B cell (primary cell): Measurements from ENCODE around the gene SUSD4. TPM values are rescaled to one million over a fixed set of nuclear protein-coding genes. Genes with fewer than 3 reads are reported as not detected.

Experiments used
- ATAC-seq: fragments of 200-7000 bp; cut with Tn5 transposase; one replicate; pipeline ENCODE4 v1.10.0; 2021; ENCODE audit warnings: low read depth, mild to moderate bottlenecking, moderate number of reproducible peaks, moderate library complexity
- CTCF ChIA-PET: fragments of 350-600 bp; sonication (Branson Sonifier 250); formaldehyde crosslinking; loops from one replicate; lab custom pipeline; 2021; ENCODE audit warnings: antibody characterized with exemption, inconsistent platforms; lab: Charles Lee
- POLR2A ChIA-PET: fragments of 350-600 bp; sonication (Branson Sonifier 250); formaldehyde crosslinking; loops from one replicate; lab custom pipeline; 2021; ENCODE audit warnings: antibody characterized with exemption; lab: Charles Lee
- DNase-seq: peaks from one replicate; pipeline ENCODE4 v3.0.0; 2013
- H2AFZ ChIP-seq: 2 replicates; pipeline ENCODE4 v1.6.1; 2012; ENCODE audit warnings: mild to moderate bottlenecking, low read depth, low read length; ENCODE audit not compliant: insufficient read depth, poor library complexity, severe bottlenecking
- H3K27ac ChIP-seq, 2 donors: 1 replicate in 1 of 2; 2 replicates in 1 of 2; pipeline ENCODE4 v1.5.1; 2012 to 2013; ENCODE audit warnings: low read length in 2 of 2, mild to moderate bottlenecking in 2 of 2, moderate library complexity in 1 of 2
- H3K27me3 ChIP-seq, 4 experiments: fragments of 200-600 bp in 1 of 4; sonication (generic) in 1 of 4; replicated peaks in 1 of 4; 1 replicate in 2 of 4; 2 replicates in 2 of 4; pipeline versions ENCODE4 v1.6.1 to v1.7.0; 2013 to 2016; ENCODE audit warnings: low read length in 3 of 4, mild to moderate bottlenecking in 2 of 4, mixed read lengths in 1 of 4, moderate library complexity in 1 of 4; ENCODE audit not compliant: insufficient read depth in 4 of 4, control insufficient read depth in 3 of 4; ENCODE audit errors: control extremely low read depth in 1 of 4
- H3K36me3 ChIP-seq, 2 experiments: replicated peaks in 1 of 2; 1 replicate in 1 of 2; 2 replicates in 1 of 2; pipeline versions ENCODE4 v1.6.1 to v1.7.1; 2013; ENCODE audit warnings: low read length in 1 of 2; ENCODE audit not compliant: insufficient read depth in 2 of 2, control insufficient read depth in 1 of 2; ENCODE audit errors: control extremely low read depth in 1 of 2, extremely low read depth in 1 of 2
- H3K4me1 ChIP-seq, 2 donors: fragments of 200-600 bp in 1 of 2; sonication (generic) in 1 of 2; 1 replicate in 1 of 2; 2 replicates in 1 of 2; pipeline versions ENCODE4 v1.5.1 to v1.6.1; 2013 to 2017; ENCODE audit warnings: low read length in 2 of 2; ENCODE audit not compliant: control insufficient read depth in 2 of 2, insufficient read depth in 2 of 2
- H3K4me2 ChIP-seq: replicated peaks from 2 replicates; pipeline ENCODE3; 2012; ENCODE audit warnings: mild to moderate bottlenecking, low read depth, low read length; ENCODE audit not compliant: poor library complexity, severe bottlenecking
- H3K4me3 ChIP-seq, 5 experiments: fragments of 200-600 bp in 1 of 5; sonication (generic) in 1 of 5; 1 replicate in 3 of 5; 2 replicates in 2 of 5; pipeline versions ENCODE4 v1.5.1 to v1.7.0; 2011 to 2016; ENCODE audit warnings: low read length in 4 of 5, mild to moderate bottlenecking in 4 of 5, low read depth in 2 of 5, control low read depth in 1 of 5, moderate library complexity in 1 of 5; ENCODE audit not compliant: insufficient read depth in 1 of 5; ENCODE audit errors: control extremely low read depth in 1 of 5, extremely low read depth in 1 of 5
- H3K79me2 ChIP-seq: fragments of 200-600 bp; sonication (generic); one replicate; pipeline ENCODE4 v1.6.0; 2016; ENCODE audit warnings: low read length; ENCODE audit not compliant: control insufficient read depth, insufficient read depth
- H3K9ac ChIP-seq: fragments of 200-600 bp; sonication (generic); 2 replicates; pipeline ENCODE4 v1.6.1; 2017; ENCODE audit warnings: mild to moderate bottlenecking, low read length, moderate library complexity
- H3K9me3 ChIP-seq, 3 donors: one replicate each; pipeline versions ENCODE4 v1.6.1 to v1.7.1; 2013; ENCODE audit warnings: low read length in 2 of 3; ENCODE audit not compliant: control insufficient read depth in 2 of 3, insufficient read depth in 1 of 3; ENCODE audit errors: control extremely low read depth in 1 of 3
- H4K20me1 ChIP-seq: 2 replicates; pipeline ENCODE4 v1.6.0; 2012; ENCODE audit warnings: mild to moderate bottlenecking, low read length; ENCODE audit not compliant: insufficient read depth, control insufficient read depth, poor library complexity, severe bottlenecking
- H3K27ac Mint-ChIP-seq: one replicate; pipeline ENCODE4 v1.8.0; 2021; ENCODE audit warnings: mixed read lengths
- H3K27me3 Mint-ChIP-seq: one replicate; pipeline ENCODE4 v1.8.0; 2021; ENCODE audit warnings: mixed read lengths
- H3K4me1 Mint-ChIP-seq: one replicate; pipeline ENCODE4 v1.8.0; 2021; ENCODE audit warnings: mixed read lengths
- H3K4me3 Mint-ChIP-seq: one replicate; pipeline ENCODE4 v1.8.0; 2021; ENCODE audit warnings: mixed read lengths
- H3K9me3 Mint-ChIP-seq: one replicate; pipeline ENCODE4 v1.8.0; 2022; ENCODE audit warnings: mixed read lengths; ENCODE audit not compliant: insufficient read depth
- EZH2 ChIP-seq: IDR thresholded peaks from 2 replicates; pipeline ENCODE4 v1.6.1; 2012; ENCODE audit warnings: borderline replicate concordance, low read depth, mild to moderate bottlenecking, moderate library complexity, low read length; ENCODE audit not compliant: insufficient read depth, poor library complexity, severe bottlenecking
- WGBS: methylation state at CpG from one replicate; pipeline ENCODE4 v1.1.5; 2013; ENCODE audit warnings: missing lambda C conversion rate; ENCODE audit not compliant: insufficient coverage; 5-methylcytosine and 5-hydroxymethylcytosine counted together
- intact Hi-C: fragments of 100-400 bp; cut with micrococcal nuclease; formaldehyde crosslinking; loops from one replicate; pipeline ENCODE4 v1.10.0; 2022
- polyA plus RNA-seq: library from polyadenylated mRNA; depleted of rRNA; stranded (reverse); fragments of >200 nt; gene quantifications from 2 replicates; pipeline ENCODE4 v1.2.3, GENCODE V29; 2012
- total RNA-seq, 2 donors: library from RNA; stranded (reverse); fragments of 120-200 nt in 1 of 2; gene quantifications; 1 replicate in 1 of 2; 2 replicates in 1 of 2; pipeline versions ENCODE4 v1.2.3 to v1.2.4, GENCODE V29; 2013 to 2022
- TF ChIP-seq, protein P1 (sequence below): fragments of 200-600 bp; IDR thresholded peaks from one replicate; pipeline ENCODE4 v1.8.0; 2022; ENCODE audit warnings: antibody characterized with exemption, mild to moderate bottlenecking

The SUSD4 gene
- total and polyA plus RNA-seq, 2 donors (not counting 1 experiment from before 2014, with no cell fraction given): 0.13 TPM; not detected in 1

DNA sequence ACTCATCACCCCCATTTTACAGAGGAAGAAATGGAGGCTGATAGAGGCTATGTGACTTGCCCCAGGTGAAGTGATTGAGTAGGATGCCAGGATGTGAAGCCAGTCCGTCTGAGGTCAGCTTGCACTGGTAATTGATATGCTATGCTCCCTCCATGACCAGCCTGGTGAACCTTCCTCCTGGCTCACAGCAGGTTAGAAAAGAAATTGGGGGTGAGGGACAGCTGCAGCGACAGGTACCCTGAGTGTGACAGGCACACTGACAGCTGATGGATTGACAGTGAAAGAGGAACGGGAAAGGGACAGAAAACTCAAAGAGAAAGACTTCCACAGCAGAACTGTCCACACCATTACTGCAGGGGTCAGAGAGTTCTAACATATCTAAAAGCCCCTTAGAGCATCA lies 102.1 kb downstream of the SUSD4 start:
- no peak overlapping the region for H3K4me2 ChIP-seq
- WGBS: 96% methylated on average over 3 of the region's 3 CpGs
- no peaks in the 10 kb centered on the region for H3K36me3 ChIP-seq
- H3K9me3 Mint-ChIP-seq: no peaks in the 10 kb centered on the region
- no peak overlapping the region for H2AFZ ChIP-seq
- ChIA-PET CTCF (no interaction called here), POLR2A (no interaction called here)
- H3K9me3 ChIP-seq: no peaks in the 10 kb centered on the region
- no peak for DNase-seq
- intact Hi-C loops: no loop called here
- H3K27ac ChIP-seq: no peak overlapping the region
- ATAC-seq: no peak
- H3K27me3 Mint-ChIP-seq: peaks cover 28% of the 10 kb centered on the region
- no peak for TF ChIP-seq EZH2
- TF ChIP-seq, protein P1, sequence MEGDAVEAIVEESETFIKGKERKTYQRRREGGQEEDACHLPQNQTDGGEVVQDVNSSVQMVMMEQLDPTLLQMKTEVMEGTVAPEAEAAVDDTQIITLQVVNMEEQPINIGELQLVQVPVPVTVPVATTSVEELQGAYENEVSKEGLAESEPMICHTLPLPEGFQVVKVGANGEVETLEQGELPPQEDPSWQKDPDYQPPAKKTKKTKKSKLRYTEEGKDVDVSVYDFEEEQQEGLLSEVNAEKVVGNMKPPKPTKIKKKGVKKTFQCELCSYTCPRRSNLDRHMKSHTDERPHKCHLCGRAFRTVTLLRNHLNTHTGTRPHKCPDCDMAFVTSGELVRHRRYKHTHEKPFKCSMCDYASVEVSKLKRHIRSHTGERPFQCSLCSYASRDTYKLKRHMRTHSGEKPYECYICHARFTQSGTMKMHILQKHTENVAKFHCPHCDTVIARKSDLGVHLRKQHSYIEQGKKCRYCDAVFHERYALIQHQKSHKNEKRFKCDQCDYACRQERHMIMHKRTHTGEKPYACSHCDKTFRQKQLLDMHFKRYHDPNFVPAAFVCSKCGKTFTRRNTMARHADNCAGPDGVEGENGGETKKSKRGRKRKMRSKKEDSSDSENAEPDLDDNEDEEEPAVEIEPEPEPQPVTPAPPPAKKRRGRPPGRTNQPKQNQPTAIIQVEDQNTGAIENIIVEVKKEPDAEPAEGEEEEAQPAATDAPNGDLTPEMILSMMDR: no peak
- H3K4me1 Mint-ChIP-seq: no peaks in the 10 kb centered on the region
- no peaks in the 10 kb centered on the region for H3K4me1 ChIP-seq
- H3K4me3 ChIP-seq: no peak overlapping the region
- H4K20me1 ChIP-seq: no peaks in the 10 kb centered on the region
- no peak overlapping the region for H3K27ac Mint-ChIP-seq
- H3K9ac ChIP-seq: no peak overlapping the region
- H3K79me2 ChIP-seq: no peaks in the 10 kb centered on the region
- no peak overlapping the region for H3K4me3 Mint-ChIP-seq
- no peaks in the 10 kb centered on the region for H3K27me3 ChIP-seq

DNA sequence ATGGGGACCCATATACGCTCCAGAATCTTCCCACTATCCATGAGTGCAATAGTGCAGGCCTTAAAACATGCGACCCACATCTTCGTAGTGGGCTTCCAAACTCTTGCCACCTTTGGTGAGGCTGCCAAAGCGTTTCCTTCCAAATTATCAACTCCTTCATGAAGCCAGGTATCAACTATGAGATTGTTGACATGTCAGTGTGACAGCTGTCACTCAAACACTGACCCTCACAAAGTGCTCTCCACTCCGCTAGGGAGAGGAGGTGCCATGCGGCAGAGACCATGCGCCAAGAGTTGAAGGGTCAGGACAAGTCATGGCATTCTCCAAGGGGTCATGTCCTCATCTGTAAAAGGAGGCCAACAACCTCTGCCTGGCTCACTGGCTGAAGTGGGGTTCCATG lies 103.3 kb downstream of the SUSD4 start:
- ChIA-PET POLR2A (no interaction called here), CTCF (no interaction called here)

More for the DNA sequence above, 103.3 kb downstream of the SUSD4 start:
- H3K27me3 Mint-ChIP-seq: peaks cover 30% of the 10 kb centered on the region
- H3K4me1 ChIP-seq: no peaks in the 10 kb centered on the region
- H3K36me3 ChIP-seq: no peaks in the 10 kb centered on the region
- no peak for TF ChIP-seq EZH2
- TF ChIP-seq, protein P1: no peak
- H3K4me2 ChIP-seq: no peak overlapping the region
- H4K20me1 ChIP-seq: no peaks in the 10 kb centered on the region
- H3K27ac ChIP-seq: no peak overlapping the region
- intact Hi-C loops: no loop called here
- no peak overlapping the region for H3K9ac ChIP-seq
- no peaks in the 10 kb centered on the region for H3K9me3 ChIP-seq
- WGBS: 98% methylated on average over 7 of the region's 7 CpGs
- no peaks in the 10 kb centered on the region for H3K9me3 Mint-ChIP-seq
- DNase-seq (no peak), ATAC-seq (no peak)
- peaks cover 0 to 3% (median 0%) of the 10 kb centered on the region in 4 experiments for H3K27me3 ChIP-seq
- H2AFZ ChIP-seq: no peak overlapping the region
- H3K4me1 Mint-ChIP-seq: no peaks in the 10 kb centered on the region
- no peaks in the 10 kb centered on the region for H3K79me2 ChIP-seq
- H3K4me3 ChIP-seq: no peak overlapping the region
- no peak overlapping the region for H3K27ac Mint-ChIP-seq
- no peak overlapping the region for H3K4me3 Mint-ChIP-seq
